A549 (cell line): ENCODE measurements around the gene PPP3CB. TPM values are rescaled to one million over a fixed set of nuclear protein-coding genes. Genes with fewer than 3 reads are reported as not detected.

Source experiments
- ATAC-seq, 2 experiments: fragments of 200-7000 bp in 1 of 2; fragments of >200 bp in 1 of 2; cut with Nextera tagmentation in 1 of 2; cut with Tn5 transposase in 1 of 2; 3 replicates each; pipeline versions ENCODE4 v1.8.0 to v1.9.1; 2018 to 2020; ENCODE audit warnings: mild to moderate bottlenecking in 1 of 2, moderate library complexity in 1 of 2
- CTCF ChIA-PET: fragments of 300-600 bp; sonication (Branson Sonifier 250); formaldehyde crosslinking; extraction: SDS; loops from one replicate; lab custom pipeline; 2021; ENCODE audit warnings: antibody characterized with exemption, inconsistent platforms; lab: Yijun Ruan, JAX
- POLR2A ChIA-PET: fragments of 350-600 bp; formaldehyde crosslinking; extraction: SDS; loops from one replicate; lab custom pipeline; 2021; ENCODE audit warnings: antibody characterized with exemption, inconsistent platforms; lab: Yijun Ruan, JAX
- DNase-seq, 2 experiments: peaks; one replicate each; pipeline versions ENCODE4 v3.0.0 to v3.0.0-alpha.2; 2011 to 2016; ENCODE audit warnings: low read depth in 1 of 2, low spot score in 1 of 2
- FAIRE-seq: peaks from 2 replicates; lab custom pipeline; 2011; peaks lifted over from hg19 to GRCh38; lab: Jason Lieb, UNC
- H3K27ac ChIP-seq, 2 experiments: fragments of >200 bp; sonication (Bioruptor Twin); formaldehyde crosslinking; 3 replicates each; pipeline ENCODE4 v1.5.1; 2016 to 2017
- H3K4me1 ChIP-seq: fragments of >200 bp; sonication (Bioruptor Twin); formaldehyde crosslinking; 3 replicates; pipeline ENCODE4 v1.6.1; 2016
- H3K4me2 ChIP-seq: fragments of >200 bp; sonication (Bioruptor Twin); formaldehyde crosslinking; 3 replicates; pipeline ENCODE4 v1.6.1; 2016
- H3K4me3 ChIP-seq: fragments of >200 bp; sonication (Bioruptor Twin); formaldehyde crosslinking; 3 replicates; pipeline ENCODE4 v1.5.1; 2016
- H3K9me3 ChIP-seq: fragments of >200 bp; sonication (Bioruptor Twin); formaldehyde crosslinking; 3 replicates; pipeline ENCODE4 v1.6.1; 2016
- CBX2 ChIP-seq: fragments of 200-600 bp; sonication (generic); IDR thresholded peaks from 2 replicates; pipeline ENCODE4 v1.6.1; 2016; ENCODE audit warnings: low read depth, mild to moderate bottlenecking, borderline replicate concordance
- CBX8 ChIP-seq: fragments of 200-600 bp; sonication (generic); IDR thresholded peaks from 2 replicates; pipeline ENCODE4 v1.6.1; 2016
- CHD2 ChIP-seq: fragments of 150-350 bp; IDR thresholded peaks from 2 replicates; pipeline ENCODE4 v1.6.1; 2014; ENCODE audit warnings: low read length; ENCODE audit not compliant: partially characterized antibody
- E2F6 ChIP-seq: IDR thresholded peaks from 2 replicates; pipeline ENCODE4 v1.6.1; 2012; ENCODE audit warnings: low read depth, borderline replicate concordance
- EHMT2 ChIP-seq: fragments of 200-600 bp; sonication (generic); IDR thresholded peaks from 2 replicates; pipeline ENCODE4 v1.6.1; 2016; ENCODE audit warnings: antibody characterized with exemption, low read depth, mild to moderate bottlenecking, moderate library complexity
- FOSB ChIP-seq: fragments of 250-450 bp; sonication (Bioruptor Pico); IDR thresholded peaks from 2 replicates; pipeline ENCODE4 v1.5.0; 2020; ENCODE audit warnings: mild to moderate bottlenecking, moderate library complexity
- FOXS1 ChIP-seq: fragments of 250-450 bp; sonication (Bioruptor Pico); IDR thresholded peaks from 2 replicates; pipeline ENCODE4 v1.5.0; 2020; ENCODE audit warnings: mild to moderate bottlenecking, moderate library complexity
- HEYL ChIP-seq: fragments of 250-450 bp; sonication (Bioruptor Pico); IDR thresholded peaks from 2 replicates; pipeline ENCODE4 v1.8.0; 2021; ENCODE audit warnings: mild to moderate bottlenecking, moderate library complexity
- HOXB13 ChIP-seq: fragments of 250-450 bp; sonication (Bioruptor Pico); IDR thresholded peaks from 2 replicates; pipeline ENCODE4 v1.5.0; 2020; ENCODE audit warnings: low read depth, mild to moderate bottlenecking, moderate library complexity
- JUN ChIP-seq, 2 experiments: fragments of >200 bp; sonication (Bioruptor Twin); formaldehyde crosslinking; IDR thresholded peaks; 2 replicates in 1 of 2; 3 replicates in 1 of 2; pipeline ENCODE4 v1.6.1; 2016 to 2017
- KDM5A ChIP-seq: fragments of 200-600 bp; sonication (generic); IDR thresholded peaks from 2 replicates; pipeline ENCODE4 v1.6.1; 2016; ENCODE audit warnings: antibody characterized with exemption, mild to moderate bottlenecking
- POLR2A ChIP-seq: IDR thresholded peaks from 2 replicates; pipeline ENCODE4 v1.6.1; 2012; ENCODE audit warnings: mild to moderate bottlenecking, low read length
- POLR2AphosphoS2 ChIP-seq: conservative IDR thresholded peaks from 2 replicates; pipeline ENCODE4 v1.6.1; 2012; ENCODE audit warnings: low read length, improper control_type of control experiment, inconsistent platforms
- RAD21 ChIP-seq, 2 experiments: fragments of >200 bp in 1 of 2; sonication (Bioruptor Twin) in 1 of 2; formaldehyde crosslinking in 1 of 2; IDR thresholded peaks in 1 of 2; conservative IDR thresholded peaks in 1 of 2; 2 replicates in 1 of 2; 3 replicates in 1 of 2; pipeline ENCODE4 v1.6.1; 2012 to 2018; ENCODE audit warnings: inconsistent platforms in 1 of 2
- RCOR1 ChIP-seq: fragments of 150-350 bp; IDR thresholded peaks from 2 replicates; pipeline ENCODE4 v1.6.1; 2014; ENCODE audit warnings: antibody characterized with exemption, low read length, low read depth
- TFCP2L1 ChIP-seq: fragments of 250-450 bp; sonication (Bioruptor Pico); IDR thresholded peaks from 2 replicates; pipeline ENCODE4 v1.5.0; 2021; ENCODE audit warnings: mild to moderate bottlenecking
- TP53 ChIP-seq: fragments of 250-450 bp; sonication (Bioruptor Pico); IDR thresholded peaks from 2 replicates; pipeline ENCODE4 v1.5.0; 2021; ENCODE audit warnings: mild to moderate bottlenecking, moderate library complexity
- WGBS: methylation state at CpG from one replicate; pipeline ENCODE4 v1.1.6; 2017; ENCODE audit errors: missing lambda C conversion rate; 5-methylcytosine and 5-hydroxymethylcytosine counted together
- polyA plus RNA-seq, 4 experiments: library from polyadenylated mRNA; depleted of rRNA in 3 of 4; stranded (reverse); fragments of >200 nt; fragmentation: RNase III in 1 of 4; extraction: RNeasy Plus Mini Kit Qiagen cat#74134 plus additional on column Dnase treatment in 1 of 4; gene quantifications; 2 replicates in 3 of 4; 3 replicates in 1 of 4; pipeline ENCODE4 v1.2.3, GENCODE V29; 2011 to 2017
- TF ChIP-seq, protein P1 (sequence below): fragments of 250-450 bp; sonication (Bioruptor Pico); IDR thresholded peaks from 2 replicates; pipeline ENCODE4 v1.5.0; 2021; ENCODE audit warnings: mild to moderate bottlenecking, moderate library complexity, borderline replicate concordance
- TF ChIP-seq, protein P2 (sequence below): IDR thresholded peaks from 2 replicates; pipeline ENCODE4 v1.6.1; 2012

PPP3CB gene
- polyA plus RNA-seq, 2 of the 4 experiments (the other 2 are of a cell fraction): 20.8 to 25.4 TPM

GRCh38 chr10:73509695-73510094, 13.9 kb upstream of the PPP3CB start:
- no peaks in the 10 kb centered on the region for H3K9me3 ChIP-seq
- no peak overlapping the region for H3K27ac ChIP-seq
- no peak overlapping the region for H3K4me2 ChIP-seq
- 97% methylated on average over 5 of the region's 5 CpGs for WGBS
- DNase-seq (no peak), FAIRE-seq (no peak), ATAC-seq (no peak)
- CTCF ChIA-PET: interaction anchor here (0.6 to 2.2 kb wide), 3 partner anchors 20 to 179 kb away, joined by 3 to 10 read pairs (median 4); no protein-coding TSS in a partner anchor
- H3K4me1 ChIP-seq: no peaks in the 10 kb centered on the region
- H3K4me3 ChIP-seq: no peak overlapping the region
- POLR2A ChIA-PET: no interaction called here
- no peak for TF ChIP-seq E2F6
- TF ChIP-seq EHMT2: no peak
- no peak for TF ChIP-seq FOSB (CRISPR knock-in tag)

GRCh38 chr10:73506491-73506890, 10.7 kb upstream of the PPP3CB start:
- TF ChIP-seq HOXB13 (CRISPR knock-in tag) (no peak), TP53 (no peak), FOXS1 (CRISPR knock-in tag) (no peak), CBX2 (no peak), RCOR1 (no peak), JUN (IDR thresholded peaks at IDR 0.05) (no peak), POLR2AphosphoS2 (no peak), CHD2 (no peak), POLR2A (no peak), TFCP2L1 (no peak)
- TF ChIP-seq, protein P1, sequence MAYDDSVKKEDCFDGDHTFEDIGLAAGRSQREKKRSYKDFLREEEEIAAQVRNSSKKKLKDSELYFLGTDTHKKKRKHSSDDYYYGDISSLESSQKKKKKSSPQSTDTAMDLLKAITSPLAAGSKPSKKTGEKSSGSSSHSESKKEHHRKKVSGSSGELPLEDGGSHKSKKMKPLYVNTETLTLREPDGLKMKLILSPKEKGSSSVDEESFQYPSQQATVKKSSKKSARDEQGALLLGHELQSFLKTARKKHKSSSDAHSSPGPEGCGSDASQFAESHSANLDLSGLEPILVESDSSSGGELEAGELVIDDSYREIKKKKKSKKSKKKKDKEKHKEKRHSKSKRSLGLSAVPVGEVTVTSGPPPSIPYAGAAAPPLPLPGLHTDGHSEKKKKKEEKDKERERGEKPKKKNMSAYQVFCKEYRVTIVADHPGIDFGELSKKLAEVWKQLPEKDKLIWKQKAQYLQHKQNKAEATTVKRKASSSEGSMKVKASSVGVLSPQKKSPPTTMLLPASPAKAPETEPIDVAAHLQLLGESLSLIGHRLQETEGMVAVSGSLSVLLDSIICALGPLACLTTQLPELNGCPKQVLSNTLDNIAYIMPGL: no peak
- TF ChIP-seq, protein P2, sequence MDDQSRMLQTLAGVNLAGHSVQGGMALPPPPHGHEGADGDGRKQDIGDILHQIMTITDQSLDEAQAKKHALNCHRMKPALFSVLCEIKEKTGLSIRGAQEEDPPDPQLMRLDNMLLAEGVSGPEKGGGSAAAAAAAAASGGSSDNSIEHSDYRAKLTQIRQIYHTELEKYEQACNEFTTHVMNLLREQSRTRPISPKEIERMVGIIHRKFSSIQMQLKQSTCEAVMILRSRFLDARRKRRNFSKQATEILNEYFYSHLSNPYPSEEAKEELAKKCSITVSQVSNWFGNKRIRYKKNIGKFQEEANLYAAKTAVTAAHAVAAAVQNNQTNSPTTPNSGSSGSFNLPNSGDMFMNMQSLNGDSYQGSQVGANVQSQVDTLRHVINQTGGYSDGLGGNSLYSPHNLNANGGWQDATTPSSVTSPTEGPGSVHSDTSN: no peak
- no peak for DNase-seq
- Histone ChIP-seq H3K4me1 (no peaks in the 10 kb centered on the region), H3K4me3 (no peak overlapping the region), H3K27ac (no peak overlapping the region), H3K9me3 (no peaks in the 10 kb centered on the region), H3K4me2 (no peak overlapping the region)
- no peak for ATAC-seq
- CTCF ChIA-PET: interaction anchor here (1.7 kb wide), 1 partner anchor 138 kb away, joined by 7 read pairs; no protein-coding TSS in a partner anchor
- FAIRE-seq: no peak
- 68% methylated on average over 1 of the region's 1 CpG for WGBS
- POLR2A ChIA-PET: no interaction called here

GRCh38 chr10:73506074-73506473, 10.2 kb upstream of the PPP3CB start:
- no peak for FAIRE-seq
- no peak for DNase-seq
- Histone ChIP-seq H3K4me1 (no peaks in the 10 kb centered on the region), H3K27ac (no peak overlapping the region), H3K9me3 (no peaks in the 10 kb centered on the region), H3K4me3 (no peak overlapping the region), H3K4me2 (no peak overlapping the region)
- ChIA-PET CTCF (interaction anchor here (0.6 to 1.7 kb wide), 2 partner anchors 9 to 139 kb away, joined by 3 to 7 read pairs; no protein-coding TSS in a partner anchor), POLR2A (no interaction called here)
- TF ChIP-seq RAD21 (conservative IDR thresholded peaks at IDR 0.05 in 1 of 2, IDR thresholded peaks at IDR 0.05 in 1 of 2) (no peak), KDM5A (no peak), HEYL (CRISPR knock-in tag) (no peak), CBX8 (no peak), CHD2 (no peak), TP53 (no peak)
- ATAC-seq: no peak
